H1 (cell line): ENCODE results near the gene UNK. TPM values are rescaled to one million over a fixed set of nuclear protein-coding genes. Genes with fewer than 3 reads are reported as not detected.

Source experiments
- CTCF ChIA-PET: fragments of 300-600 bp; sonication (Branson Sonifier 250); formaldehyde crosslinking; loops from one replicate; lab custom pipeline; 2021; ENCODE audit not compliant: partially characterized antibody; lab: Charles Lee
- POLR2A ChIA-PET: fragments of 300-600 bp; sonication (Branson Sonifier 250); formaldehyde crosslinking; loops from one replicate; lab custom pipeline; 2021; ENCODE audit warnings: inconsistent platforms; ENCODE audit not compliant: partially characterized antibody; lab: Charles Lee
- DNase-seq, 2 experiments: peaks; one replicate each; pipeline versions ENCODE4 v3.0.0 to v3.0.0-alpha.2; 2010 to 2022; ENCODE audit warnings: low spot score in 2 of 2, low read depth in 1 of 2, mixed read lengths in 1 of 2
- FAIRE-seq: peaks from 2 replicates; lab custom pipeline; 2011; peaks lifted over from hg19 to GRCh38; lab: Jason Lieb, UNC
- H2AFZ ChIP-seq: 2 replicates; pipeline ENCODE4 v1.8.1; 2012; ENCODE audit warnings: low read length, inconsistent platforms
- H2AK5ac ChIP-seq: 2 replicates; pipeline ENCODE4 v1.6.1; 2013; ENCODE audit warnings: low read depth, low read length
- H2BK120ac ChIP-seq: replicated peaks from 2 replicates; pipeline ENCODE3; 2013; ENCODE audit warnings: low read depth, low read length, inconsistent platforms
- H2BK12ac ChIP-seq: 2 replicates; pipeline ENCODE4 v1.6.1; 2013; ENCODE audit warnings: low read depth, low read length
- H2BK15ac ChIP-seq: 2 replicates; pipeline ENCODE4 v1.6.1; 2013; ENCODE audit warnings: low read length
- H2BK20ac ChIP-seq: 2 replicates; pipeline ENCODE4 v1.6.1; 2013; ENCODE audit warnings: low read length
- H2BK5ac ChIP-seq: 2 replicates; pipeline ENCODE4 v1.6.1; 2013; ENCODE audit warnings: low read depth, low read length
- H3K14ac ChIP-seq: 2 replicates; pipeline ENCODE4 v1.6.1; 2013; ENCODE audit warnings: inconsistent platforms; ENCODE audit not compliant: insufficient read length
- H3K18ac ChIP-seq: 2 replicates; pipeline ENCODE4 v1.6.1; 2013; ENCODE audit warnings: low read length; ENCODE audit errors: extremely low read depth
- H3K23ac ChIP-seq: 2 replicates; pipeline ENCODE4 v1.6.1; 2013; ENCODE audit warnings: inconsistent platforms; ENCODE audit not compliant: insufficient read length
- H3K23me2 ChIP-seq: 2 replicates; pipeline ENCODE4 v1.6.1; 2013; ENCODE audit warnings: low read depth, low read length
- H3K27ac ChIP-seq: 2 replicates; pipeline ENCODE4 v1.6.1; 2011; ENCODE audit warnings: low read depth, low read length, inconsistent platforms
- H3K27me3 ChIP-seq, 4 experiments: replicated peaks in 1 of 4; 1 replicate in 1 of 4; 2 replicates in 3 of 4; pipeline versions ENCODE4 v1.6.1 to v1.8.1; 2011 to 2013; ENCODE audit warnings: low read length in 3 of 4, mild to moderate bottlenecking in 3 of 4, inconsistent platforms in 2 of 4, mixed read lengths in 2 of 4, moderate library complexity in 1 of 4; ENCODE audit not compliant: control insufficient read depth in 3 of 4, insufficient read depth in 3 of 4; ENCODE audit errors: extremely low read depth in 1 of 4
- H3K36me3 ChIP-seq, 4 experiments: 2 replicates each; pipeline versions ENCODE4 v1.6.1 to v1.8.1; 2011 to 2013; ENCODE audit warnings: mild to moderate bottlenecking in 4 of 4, low read length in 3 of 4, moderate library complexity in 2 of 4, control low read depth in 1 of 4, inconsistent platforms in 1 of 4; ENCODE audit not compliant: insufficient read depth in 4 of 4, control insufficient read depth in 2 of 4
- H3K4ac ChIP-seq: replicated peaks from 2 replicates; pipeline ENCODE3; 2013; ENCODE audit warnings: low read length, low read depth, mixed read lengths, inconsistent platforms; ENCODE audit not compliant: insufficient read length
- H3K4me1 ChIP-seq, 4 experiments: replicated peaks in 1 of 4; 1 replicate in 1 of 4; 2 replicates in 3 of 4; pipeline versions ENCODE4 v1.6.1 to v1.8.1; 2011 to 2013; ENCODE audit warnings: low read length in 3 of 4, inconsistent platforms in 2 of 4, mixed read lengths in 1 of 4; ENCODE audit not compliant: insufficient read depth in 4 of 4, control insufficient read depth in 3 of 4
- H3K4me2 ChIP-seq, 2 experiments: 2 replicates each; pipeline versions ENCODE4 v1.6.1 to v1.8.1; 2011 to 2013; ENCODE audit warnings: low read depth in 2 of 2, low read length in 2 of 2, control low read depth in 1 of 2, inconsistent platforms in 1 of 2, mild to moderate bottlenecking in 1 of 2; ENCODE audit not compliant: insufficient read depth in 1 of 2
- H3K4me3 ChIP-seq, 4 experiments: fragments of 200-600, 300-600 bp in 1 of 4; sonication (generic), shearing (Covaris generic), sonication (Bioruptor Twin) in 1 of 4; 2 replicates each; pipeline versions ENCODE4 v1.5.1 to v1.8.1; 2011 to 2016; ENCODE audit warnings: low read length in 4 of 4, low read depth in 3 of 4, control low read depth in 2 of 4, inconsistent platforms in 2 of 4, mild to moderate bottlenecking in 2 of 4, mixed read lengths in 1 of 4, moderate library complexity in 1 of 4; ENCODE audit not compliant: insufficient read depth in 2 of 4; ENCODE audit errors: extremely low read depth in 1 of 4
- H3K56ac ChIP-seq: replicated peaks from 2 replicates; pipeline ENCODE3; 2013; ENCODE audit warnings: low read depth, mild to moderate bottlenecking, mixed read lengths, low read length, inconsistent platforms; ENCODE audit not compliant: insufficient read length
- H3K79me1 ChIP-seq: 2 replicates; pipeline ENCODE4 v1.6.1; 2013; ENCODE audit warnings: low read depth, low read length, control low read depth
- H3K79me2 ChIP-seq, 2 experiments: 2 replicates each; pipeline versions ENCODE4 v1.6.1 to v1.8.1; 2012 to 2013; ENCODE audit warnings: low read length in 2 of 2, mild to moderate bottlenecking in 2 of 2, inconsistent platforms in 1 of 2; ENCODE audit not compliant: insufficient read depth in 2 of 2, control insufficient read depth in 1 of 2
- H3K9ac ChIP-seq, 4 experiments: replicated peaks in 1 of 4; 1 replicate in 1 of 4; 2 replicates in 3 of 4; pipeline versions ENCODE4 v1.6.1 to v1.8.1; 2011 to 2013; ENCODE audit warnings: low read depth in 3 of 4, low read length in 3 of 4, control low read depth in 2 of 4, mild to moderate bottlenecking in 2 of 4, moderate library complexity in 2 of 4, inconsistent platforms in 1 of 4; ENCODE audit errors: extremely low read depth in 1 of 4
- H3K9me3 ChIP-seq, 2 experiments: 2 replicates each; pipeline versions ENCODE4 v1.6.1 to v1.8.1; 2012 to 2013; ENCODE audit warnings: mild to moderate bottlenecking in 2 of 2, moderate library complexity in 2 of 2, control low read depth in 1 of 2, inconsistent platforms in 1 of 2, low read depth in 1 of 2, low read length in 1 of 2, mixed read lengths in 1 of 2; ENCODE audit not compliant: insufficient read depth in 2 of 2
- H4K20me1 ChIP-seq, 2 experiments: replicated peaks in 1 of 2; 2 replicates each; pipeline versions ENCODE3 to v1.8.1; 2011 to 2013; ENCODE audit warnings: inconsistent platforms in 2 of 2, low read length in 2 of 2, mild to moderate bottlenecking in 1 of 2; ENCODE audit not compliant: insufficient read depth in 2 of 2, control insufficient read depth in 1 of 2
- H4K5ac ChIP-seq: 2 replicates; pipeline ENCODE4 v1.6.1; 2013; ENCODE audit warnings: low read length, low read depth, mixed read lengths, inconsistent platforms; ENCODE audit not compliant: insufficient read length
- H4K8ac ChIP-seq: 2 replicates; pipeline ENCODE4 v1.8.0; 2013; ENCODE audit warnings: mild to moderate bottlenecking, moderate library complexity, low read length, inconsistent platforms; ENCODE audit not compliant: insufficient read depth; ENCODE audit errors: extremely low read depth
- H4K91ac ChIP-seq: replicated peaks from 2 replicates; pipeline ENCODE3; 2013; ENCODE audit warnings: low read length, mixed read lengths, inconsistent platforms; ENCODE audit not compliant: insufficient read length
- CBX5 ChIP-seq: fragments of 300-800, 300-1000 bp; sonication (generic); IDR thresholded peaks from 2 replicates; pipeline ENCODE4 v1.7.1; 2016; ENCODE audit warnings: antibody characterized with exemption, low read length, low read depth
- CBX8 ChIP-seq: fragments of 300-800, 300-1000 bp; sonication (generic); IDR thresholded peaks from 2 replicates; pipeline ENCODE4 v1.7.1; 2016; ENCODE audit warnings: low read depth, low read length, borderline replicate concordance
- CHD1 ChIP-seq: IDR thresholded peaks from 2 replicates; pipeline ENCODE4 v1.6.1; 2012; ENCODE audit warnings: low read depth, low read length, improper control_type of control experiment
- HDAC6 ChIP-seq: IDR thresholded peaks from one replicate; pipeline ENCODE4 v1.7.1; 2012; ENCODE audit warnings: low read depth, mild to moderate bottlenecking, inconsistent platforms, low read length, moderate library complexity
- RFX5 ChIP-seq: IDR thresholded peaks from 2 replicates; pipeline ENCODE4 v1.6.1; 2011; ENCODE audit warnings: low read depth, low read length, improper control_type of control experiment, borderline replicate concordance
- WGBS, 2 experiments: shearing (Covaris generic) in 1 of 2; methylation state at CpG; one replicate each; pipeline versions ENCODE4 v1.1.6 to v1.1.7; 2013 to 2015; ENCODE audit warnings: low lambda C conversion rate in 2 of 2, mixed read lengths in 2 of 2, inconsistent platforms in 1 of 2, low coverage in 1 of 2, missing lambda C conversion rate in 1 of 2; ENCODE audit not compliant: insufficient replicate concordance in 2 of 2, insufficient coverage in 1 of 2, insufficient read length in 1 of 2; ENCODE audit errors: extremely low coverage in 1 of 2, missing lambda C conversion rate in 1 of 2; 5-methylcytosine and 5-hydroxymethylcytosine counted together
- polyA plus RNA-seq, 7 experiments: library from polyadenylated mRNA; depleted of rRNA in 3 of 7; stranded (reverse) in 5 of 7; unstranded in 2 of 7; fragments of >200 nt in 5 of 7; fragments of 200-250 nt in 2 of 7; gene quantifications; 1 replicate in 5 of 7; 2 replicates in 1 of 7; 4 replicates in 1 of 7; pipeline versions ENCODE4 v1.2.1 to v1.2.3, GENCODE V29; 2011 to 2013; ENCODE audit warnings: missing spikeins in 2 of 7, mixed read lengths in 2 of 7
- total RNA-seq: library from RNA; stranded (reverse); fragmentation: NEBNext Ultra II Directional; extraction: Animal tissue kit (Norgen Biotek cat#: 25700); gene quantifications from 2 replicates; pipeline ENCODE4 v1.2.1, GENCODE V29; 2021

The UNK gene
- total and polyA plus RNA-seq, 2 of the 8 experiments (the other 6 are each of a cell fraction or from before 2014, with no cell fraction given): 24.2 to 33.3 TPM

DNA sequence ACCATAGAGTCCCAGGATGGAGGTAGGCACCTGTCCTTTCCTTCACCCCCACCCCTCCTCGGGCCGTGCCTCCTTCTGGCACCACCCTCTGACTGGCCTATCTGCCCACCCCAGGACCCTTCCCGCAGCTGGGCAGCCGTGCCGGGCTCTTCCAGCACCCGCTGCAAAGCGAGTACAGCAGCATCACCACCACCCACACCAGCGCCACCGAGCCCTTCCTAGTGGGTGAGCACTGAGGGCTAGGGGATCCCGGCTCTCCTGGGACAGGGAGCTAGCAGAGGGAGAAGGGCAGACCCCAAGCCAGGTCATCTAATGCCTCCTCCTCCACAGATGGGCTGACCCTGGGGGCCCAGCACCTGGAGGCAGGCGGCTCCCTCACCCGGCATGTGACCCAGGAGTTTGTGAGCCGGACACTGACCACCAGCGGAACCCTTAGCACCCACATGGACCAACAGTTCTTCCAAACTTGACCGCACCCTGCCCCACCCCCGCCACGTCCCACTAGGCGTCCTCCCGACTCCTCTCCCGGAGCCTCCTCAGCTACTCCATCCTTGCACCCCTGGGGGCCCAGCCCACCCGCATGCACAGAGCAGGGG is 27.4 kb upstream of the UNK start:
- no peaks in the 10 kb centered on the region for H3K36me3 ChIP-seq
- H3K4me1 ChIP-seq: peaks cover 0 to 7% (median 3%) of the 10 kb centered on the region in 4 experiments; a peak in 4 of 7 replicates
- no peak overlapping the region for H2BK120ac ChIP-seq
- no peaks in the 10 kb centered on the region for H3K79me2 ChIP-seq
- H3K56ac ChIP-seq: no peak overlapping the region
- no peak overlapping the region for H4K91ac ChIP-seq
- H3K14ac ChIP-seq: no peak overlapping the region
- POLR2A ChIA-PET: interaction anchor here (1.0 to 15.1 kb wide), 3 partner anchors 14 to 111 kb away, joined by 3 to 425 read pairs (median 3); a partner anchor contains a TSS
- H2BK12ac ChIP-seq: no peak overlapping the region
- no peaks in the 10 kb centered on the region; the same call in 1 of the 2 replicates for H3K23me2 ChIP-seq
- peaks cover 0 to 2% (median 0%) of the 10 kb centered on the region in 4 experiments; a peak in 2 of 7 replicates for H3K27me3 ChIP-seq
- H3K18ac ChIP-seq: no peak overlapping the region
- no peak for DNase-seq
- H4K5ac ChIP-seq: no peak overlapping the region
- no peak overlapping the region for H2BK5ac ChIP-seq
- no peak overlapping the region for H3K23ac ChIP-seq
- CTCF ChIA-PET: interaction anchor here (0.9 to 19.5 kb wide), 5 partner anchors 5 to 167 kb away, joined by 3 to 359 read pairs (median 11); partner anchors contain the start of gene UNK
- no peak overlapping the region for H3K4me2 ChIP-seq
- no peak overlapping the region for H2BK20ac ChIP-seq
- H3K27ac ChIP-seq: no peak overlapping the region
- H3K4me3 ChIP-seq: no peak overlapping the region
- H3K9me3 ChIP-seq: no peaks in the 10 kb centered on the region
- H3K9ac ChIP-seq: no peak overlapping the region
- H3K79me1 ChIP-seq: no peaks in the 10 kb centered on the region
- no peak overlapping the region for H2AK5ac ChIP-seq
- no peak overlapping the region for H4K8ac ChIP-seq
- no peak overlapping the region for H3K4ac ChIP-seq
- no peak overlapping the region for H2AFZ ChIP-seq
- peaks cover 0 to 4% of the 10 kb centered on the region in 2 experiments for H4K20me1 ChIP-seq
- H2BK15ac ChIP-seq: no peak overlapping the region
- no peak for FAIRE-seq
- 89% methylated on average over 20 of the region's 21 CpGs; no CpG with 5 or more reads in 1 of the 2 experiments for WGBS, 2 experiments
- TF ChIP-seq CBX8: no peak
- no peak for TF ChIP-seq HDAC6
- no peak for TF ChIP-seq RFX5
- TF ChIP-seq CBX5: no peak
- no peak for TF ChIP-seq CHD1
